ENCODE data around the gene SYNE3.

The SYNE3 gene

GRCh38 chr14:95516554-95517181 is at the start of gene SYNE3:
TSS of gene SYNE3 (minus strand) at chr14:95516650. CDS start at chr14:95475821, 40,829 bp downstream.
- DNase-seq, result no peak

- no peak for DNase-seq
Measured at GRCh38 chr14:95564060-95564459, 47.6 kb upstream of the SYNE3 start.

- DNase-seq, result no peak
Measured at GRCh38 chr14:95562892-95563685, 46.6 kb upstream of the SYNE3 start.

- DNase-seq, result peak; percentile 96
Measured at GRCh38 chr14:95561001-95561412, 44.6 kb upstream of the SYNE3 start.

GRCh38 chr14:95559203-95559602 is 42.8 kb upstream of the SYNE3 start:
- no peak for DNase-seq

- no peak for DNase-seq
Measured at GRCh38 chr14:95557832-95558231, 41.4 kb upstream of the SYNE3 start.

- no peak for DNase-seq
Measured at GRCh38 chr14:95557291-95557690, 40.8 kb upstream of the SYNE3 start.

GRCh38 chr14:95555053-95555452 is 38.6 kb upstream of the SYNE3 start:
- DNase-seq, result no peak

GRCh38 chr14:95553141-95553540 is 36.7 kb upstream of the SYNE3 start:
- no peak for DNase-seq

- DNase-seq, result no peak
Measured at GRCh38 chr14:95551435-95551834, 35.0 kb upstream of the SYNE3 start.

GRCh38 chr14:95549656-95550585 is 33.5 kb upstream of the SYNE3 start:
- DNase-seq, result no peak

GRCh38 chr14:95548328-95548929 is 32.0 kb upstream of the SYNE3 start:
- no peak for DNase-seq

GRCh38 chr14:95547626-95548327 is 31.3 kb upstream of the SYNE3 start:
- no peak for DNase-seq

GRCh38 chr14:95547272-95547625 is 30.8 kb upstream of the SYNE3 start:
- no peak for DNase-seq

- no peak for DNase-seq
Measured at GRCh38 chr14:95545515-95546168, 29.2 kb upstream of the SYNE3 start.

- no peak for DNase-seq
Measured at GRCh38 chr14:95544588-95544987, 28.1 kb upstream of the SYNE3 start.

GRCh38 chr14:95543021-95543420 is 26.6 kb upstream of the SYNE3 start:
- DNase-seq, result no peak

- DNase-seq, result no peak
Measured at GRCh38 chr14:95541932-95542930, 25.8 kb upstream of the SYNE3 start.

GRCh38 chr14:95541346-95541745 is 24.9 kb upstream of the SYNE3 start:
- DNase-seq, result no peak

- DNase-seq, result no peak
Measured at GRCh38 chr14:95540236-95540855, 23.9 kb upstream of the SYNE3 start.
